HG03469 (cell line): ENCODE measurements around the gene KIF4A.
"Not testable (repeated sequence)": the region's sequence is repeated elsewhere in the genome, so short reads cannot be mapped to it uniquely, and the experiment has no call there.

Experiments
- ATAC-seq: cut with Tn5 transposase; IDR thresholded peaks from one replicate; pipeline ENCODE4 v1.9.1; 2021; ENCODE audit warnings: mild to moderate bottlenecking, moderate library complexity, moderate number of reproducible peaks; ENCODE audit not compliant: unreplicated experiment

KIF4A gene

DNA sequence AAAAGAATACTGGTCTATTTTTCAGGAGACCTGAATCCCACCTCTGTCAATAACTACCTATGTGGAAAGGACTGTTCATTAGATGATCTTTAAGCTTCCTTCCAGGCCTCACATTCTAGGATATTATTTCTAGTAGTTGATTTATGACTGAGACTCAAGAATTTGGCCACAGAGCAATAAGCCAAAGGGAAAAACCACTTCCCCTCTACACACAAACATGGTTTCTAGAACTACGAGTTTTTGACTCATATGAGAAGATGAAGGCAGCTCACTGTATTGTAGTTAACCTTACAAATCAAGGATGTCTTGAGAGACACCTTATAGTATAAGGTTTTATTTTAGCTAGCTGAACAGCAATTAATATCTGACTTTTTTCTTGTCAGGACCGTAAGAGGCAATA, 96.3 kb downstream of the KIF4A start:
- no peak for ATAC-seq

GRCh38 chrX:70398899-70399298, 109.0 kb downstream of the KIF4A start:
- ATAC-seq: no peak

GRCh38 chrX:70400181-70400580, 110.3 kb downstream of the KIF4A start:
- not testable (repeated sequence) for ATAC-seq

- ATAC-seq: no peak
Measured at GRCh38 chrX:70402721-70403120, 112.8 kb downstream of the KIF4A start.

DNA sequence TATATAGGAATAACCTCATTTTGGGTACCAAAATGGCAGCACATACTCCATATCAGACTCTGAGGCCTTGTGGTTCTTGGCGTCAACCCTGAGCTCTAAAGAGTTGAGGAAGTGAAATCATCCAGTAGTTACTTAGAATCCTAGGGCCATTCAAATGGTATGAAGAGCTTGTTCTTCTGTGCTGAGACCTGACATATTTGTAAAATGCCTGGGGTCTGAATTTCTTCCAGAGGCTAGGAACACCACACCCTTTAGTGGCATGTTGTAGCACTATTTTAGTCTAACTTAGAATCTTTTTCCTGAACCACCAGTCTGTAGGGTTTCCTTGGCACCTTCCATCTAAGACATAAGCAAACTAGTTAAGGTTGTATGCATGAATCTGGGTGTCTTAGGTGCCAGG, 115.1 kb downstream of the KIF4A start:
- no peak for ATAC-seq

DNA sequence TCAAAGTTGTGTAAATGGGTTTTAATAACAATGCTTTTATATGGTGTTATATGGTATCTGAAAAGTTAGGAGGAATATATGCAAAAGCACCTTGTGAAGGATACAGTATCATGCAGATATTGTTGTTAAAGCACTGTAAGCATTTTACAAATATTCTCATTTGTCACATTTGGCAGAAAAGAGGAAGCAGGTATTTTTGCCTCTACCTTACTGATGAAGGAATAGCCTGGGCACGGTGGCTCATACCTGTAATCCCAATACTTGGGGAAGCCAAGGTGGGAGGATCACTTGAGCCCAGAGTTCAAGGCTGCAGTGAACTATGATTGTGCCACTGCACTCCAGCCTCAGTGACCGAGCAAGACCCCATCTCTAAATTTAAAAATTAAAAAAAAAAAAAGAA, 121.0 kb downstream of the KIF4A start:
- no peak for ATAC-seq

GRCh38 chrX:70411475-70411874, 121.6 kb downstream of the KIF4A start:
- no peak for ATAC-seq

DNA sequence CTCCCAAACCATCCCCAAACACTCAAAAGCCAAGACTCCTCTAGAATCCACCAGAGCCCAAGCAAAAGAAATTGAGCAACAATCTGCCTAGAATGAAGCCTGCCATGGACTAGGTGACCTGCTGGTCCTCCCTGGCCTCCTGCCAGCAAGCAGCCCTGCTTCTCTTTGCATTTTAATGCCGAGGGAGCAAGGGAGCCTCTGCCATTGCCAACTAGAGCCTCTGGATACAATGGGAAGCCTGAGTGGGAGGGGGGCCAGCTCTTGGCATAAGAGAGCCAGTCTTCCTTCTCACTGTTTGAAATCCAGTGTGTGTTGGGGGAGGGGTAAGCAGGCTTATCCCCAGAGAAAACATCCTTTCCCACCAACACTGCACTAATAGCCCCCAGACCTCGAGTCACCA, 131.7 kb downstream of the KIF4A start:
- ATAC-seq: no peak

DNA sequence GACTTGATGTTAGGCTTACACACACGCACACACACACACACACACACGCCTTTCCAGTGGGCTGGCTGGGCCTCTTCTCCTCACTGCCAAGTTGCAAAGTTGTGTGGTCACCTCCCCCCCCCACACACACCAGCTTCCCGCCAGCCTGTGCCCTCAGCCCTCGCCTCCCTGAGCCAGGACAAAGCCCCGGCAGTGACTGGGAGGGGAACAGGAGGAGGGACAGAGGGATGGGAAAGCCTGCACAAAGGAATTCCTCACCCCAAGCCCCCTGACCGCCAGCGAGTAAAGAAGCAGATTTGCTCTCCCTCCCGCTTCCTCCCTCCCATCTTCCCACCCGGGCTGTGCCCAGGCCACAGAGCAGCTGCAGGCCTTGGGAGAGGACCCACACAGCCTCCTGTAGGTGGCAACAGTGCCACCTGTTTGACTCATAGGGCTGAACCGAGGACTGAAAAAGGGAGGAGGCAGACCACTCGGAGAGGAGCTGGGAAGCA, 133.0 kb downstream of the KIF4A start, which contains the start of gene GDPD2:
TSS of gene GDPD2 (plus strand) at position 464 of the 491 bp plus-strand sequence. CDS start 1,671 bp downstream, outside the sequence.
- ATAC-seq: no peak

GRCh38 chrX:70423936-70424675, 134.2 kb downstream of the KIF4A start:
- no peak for ATAC-seq

DNA sequence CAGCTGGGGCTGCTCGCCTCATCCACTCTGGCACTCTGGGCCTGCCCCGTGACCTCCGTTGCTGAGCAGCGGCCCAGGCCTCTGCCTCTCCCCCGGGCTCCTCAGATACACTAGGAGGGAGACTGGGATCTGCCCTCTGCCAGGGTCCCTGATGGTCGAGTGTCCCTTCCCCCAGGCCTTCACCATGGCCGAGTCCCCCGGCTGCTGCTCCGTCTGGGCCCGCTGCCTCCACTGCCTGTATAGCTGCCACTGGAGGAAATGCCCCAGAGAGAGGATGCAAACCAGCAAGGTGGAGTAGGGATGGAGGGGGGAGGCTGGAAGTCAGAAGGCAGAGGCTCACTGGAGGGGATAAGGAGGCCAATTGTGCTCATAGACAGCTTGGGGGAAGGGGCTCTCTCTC, 134.9 kb downstream of the KIF4A start:
- no peak for ATAC-seq

- ATAC-seq: no peak
Measured at GRCh38 chrX:70426286-70427278, 136.7 kb downstream of the KIF4A start.

DNA sequence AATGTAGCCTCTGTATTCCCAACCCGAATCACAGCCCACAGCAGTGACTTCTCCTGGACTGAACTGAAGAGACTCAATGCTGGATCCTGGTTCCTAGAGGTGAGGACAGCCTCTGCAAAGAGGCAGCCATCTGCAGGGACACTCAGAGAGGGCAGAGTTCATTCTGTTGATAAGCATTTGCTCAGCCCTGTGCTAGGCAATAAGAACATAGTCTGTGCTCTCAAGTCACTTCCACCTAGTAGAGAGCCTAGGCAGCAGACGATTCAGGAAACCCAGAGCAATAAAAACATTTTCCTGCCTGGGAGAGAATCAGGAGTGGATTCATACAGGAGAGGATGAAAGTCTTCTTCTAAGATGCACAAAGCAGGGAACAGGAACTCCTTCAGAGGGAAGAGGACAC, 137.5 kb downstream of the KIF4A start:
- no peak for ATAC-seq

DNA sequence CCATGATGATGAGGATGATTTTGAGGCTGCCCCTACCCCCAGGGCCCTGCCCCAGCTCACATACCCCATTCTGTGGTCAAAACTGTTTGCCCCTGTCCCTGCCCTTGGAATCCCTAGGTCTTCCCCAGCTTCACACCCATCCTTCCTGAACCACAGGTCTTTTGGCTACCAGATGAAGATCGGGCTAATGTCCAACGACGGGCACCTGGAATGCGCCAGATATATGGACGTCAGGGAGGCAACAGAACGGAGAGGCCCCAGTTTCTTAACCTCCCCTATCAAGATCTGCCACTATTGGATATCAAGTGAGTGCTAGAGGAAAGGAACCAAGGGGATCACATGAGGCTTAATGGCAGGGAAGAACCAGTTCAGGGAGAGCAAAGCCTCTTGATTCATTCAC, 139.9 kb downstream of the KIF4A start:
- ATAC-seq: no peak

GRCh38 chrX:70432936-70433847, 143.3 kb downstream of the KIF4A start:
- ATAC-seq: no peak

DNA sequence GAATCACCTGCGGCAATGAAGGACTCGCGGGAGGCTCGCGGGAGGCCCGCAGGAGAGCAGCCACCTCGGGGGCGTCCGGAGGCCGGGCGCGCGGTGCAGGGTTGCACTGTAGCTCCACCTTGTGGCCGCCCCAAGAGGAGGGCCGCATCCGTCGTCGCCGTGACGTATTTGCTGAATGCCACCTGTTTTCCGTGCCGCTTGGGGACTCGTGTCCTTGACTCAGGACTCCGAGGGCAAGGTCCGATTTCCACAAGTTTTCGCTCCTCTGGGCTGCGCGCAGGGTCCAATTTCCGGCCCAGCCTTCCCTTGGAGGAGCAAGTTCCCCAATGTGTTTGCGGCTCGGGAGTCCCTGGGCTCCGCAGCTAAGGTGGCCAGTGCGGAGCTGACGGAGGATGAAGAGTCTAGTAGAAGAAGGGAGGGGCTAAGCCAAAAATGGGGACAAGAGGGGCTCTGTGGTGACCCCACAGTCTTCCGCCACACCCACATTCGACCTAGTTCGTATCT, 144.0 kb downstream of the KIF4A start:
- no peak for ATAC-seq

DNA sequence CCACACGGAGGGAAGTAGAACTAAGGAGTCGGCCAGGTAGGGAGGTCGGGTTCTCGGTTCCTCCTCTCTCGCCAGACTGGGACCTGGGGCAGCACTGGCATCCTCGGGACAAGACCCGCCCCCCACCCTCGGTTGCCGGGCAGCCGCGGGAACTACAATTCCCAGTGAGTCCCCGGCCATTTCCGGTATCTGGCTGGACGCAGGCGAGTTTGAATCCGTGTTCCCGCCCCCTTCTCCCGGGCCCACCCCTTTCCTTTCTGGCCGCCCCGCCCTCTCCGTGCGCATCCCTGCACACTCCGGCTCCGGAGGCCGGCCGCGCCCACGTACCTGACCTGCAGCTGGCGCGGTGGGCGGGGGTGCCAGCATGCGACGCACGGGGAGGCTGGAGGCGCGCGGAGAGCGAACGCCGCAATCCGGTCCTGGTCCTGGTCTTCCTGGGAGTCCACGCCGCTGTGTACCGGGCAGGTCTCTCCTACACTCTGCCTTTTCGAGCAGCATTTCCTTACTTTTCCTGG, 144.5 kb downstream of the KIF4A start:
- ATAC-seq: no peak

DNA sequence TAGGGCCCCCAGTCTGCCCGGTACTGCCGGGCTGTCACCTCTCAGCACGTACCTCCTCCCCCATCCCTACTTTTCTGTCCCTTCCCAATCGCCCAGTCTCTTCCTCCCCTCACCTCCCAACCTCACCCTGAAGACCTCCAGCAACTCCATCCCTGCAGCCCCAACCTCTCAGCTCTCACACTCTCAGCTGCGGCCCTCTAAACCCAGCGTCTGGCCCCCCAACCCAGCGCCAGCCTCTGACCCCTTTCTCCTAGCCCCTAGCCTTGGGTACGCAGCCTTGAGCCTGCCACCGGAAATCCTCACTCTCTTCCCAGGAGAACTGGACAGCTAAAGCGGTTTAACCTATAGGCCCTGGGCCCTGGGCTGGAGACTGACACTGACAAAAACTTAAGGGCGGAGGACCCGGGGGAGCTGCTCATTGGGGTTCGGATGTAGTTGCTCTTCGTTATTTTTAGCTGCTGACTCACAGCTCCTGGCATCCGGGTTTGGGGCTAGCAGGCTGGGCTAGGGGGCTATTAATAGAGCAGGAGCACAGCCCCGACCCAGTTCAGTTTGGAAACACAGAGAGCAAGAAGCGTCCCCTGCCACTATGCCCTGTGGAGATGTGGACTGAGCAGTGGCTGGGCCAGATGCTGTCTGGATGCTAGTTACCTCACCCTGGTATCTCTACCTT, 145.1 kb downstream of the KIF4A start:
- no peak for ATAC-seq

DNA sequence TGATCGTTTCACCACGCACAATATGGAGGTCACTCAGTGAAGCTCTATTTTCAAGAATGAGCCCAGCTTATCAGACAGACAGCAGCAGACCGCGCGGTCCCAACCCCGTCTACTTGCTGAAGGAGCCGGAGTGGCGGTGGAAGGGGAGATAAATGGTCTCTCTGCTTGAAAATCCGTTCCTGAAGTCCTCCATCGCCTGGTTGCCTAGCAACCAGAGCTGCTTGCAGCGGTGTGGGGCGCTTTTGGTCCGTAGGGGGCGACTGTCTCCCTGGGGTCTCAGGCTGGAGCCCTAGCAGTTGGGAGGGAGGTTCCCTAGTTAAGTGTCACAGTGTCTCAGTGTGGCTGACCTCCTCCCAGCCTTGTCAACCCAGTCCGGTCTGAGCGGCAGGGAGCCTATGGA, 146.4 kb downstream of the KIF4A start:
- no peak for ATAC-seq

DNA sequence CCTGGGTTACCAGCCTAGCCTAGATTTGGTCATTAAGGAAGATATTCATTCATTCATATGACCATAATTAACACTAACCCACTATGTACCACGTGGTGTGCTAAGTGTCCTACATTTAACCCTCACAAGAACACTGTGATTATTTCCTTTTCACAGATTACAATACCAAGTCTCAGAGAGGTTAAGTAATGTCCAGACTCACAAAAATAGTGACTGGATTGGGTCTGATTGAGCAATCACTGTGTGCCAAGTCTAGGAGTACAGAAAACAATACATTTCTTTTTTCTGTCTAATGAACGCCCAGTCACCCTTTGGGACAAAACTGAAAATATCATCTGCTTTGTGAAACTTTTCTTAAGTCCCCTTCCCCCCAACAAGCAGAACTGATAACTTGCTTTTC, 147.1 kb downstream of the KIF4A start:
- no peak for ATAC-seq
